HG03066 (cell line): Measurements from ENCODE around the gene SCN3A.

Source experiments
- ATAC-seq: cut with Tn5 transposase; IDR thresholded peaks from one replicate; pipeline ENCODE4 v1.9.1; 2021; ENCODE audit warnings: low read depth; ENCODE audit not compliant: unreplicated experiment

Gene SCN3A

GRCh38 chr2:165058476-165059265 is 145.2 kb downstream of the SCN3A start:
- no peak for ATAC-seq

- no peak for ATAC-seq
Measured at GRCh38 chr2:165057931-165058330, 145.9 kb downstream of the SCN3A start.

- no peak for ATAC-seq
Measured at GRCh38 chr2:165057308-165057707, 146.5 kb downstream of the SCN3A start.

GRCh38 chr2:165056564-165056963 is 147.3 kb downstream of the SCN3A start:
- ATAC-seq = no peak

- ATAC-seq = no peak
Measured at GRCh38 chr2:165055082-165055851, 148.6 kb downstream of the SCN3A start.

- ATAC-seq = no peak
Measured at GRCh38 chr2:165054652-165055051, 149.2 kb downstream of the SCN3A start.

- ATAC-seq = no peak
Measured at GRCh38 chr2:165044505-165045303, 159.1 kb downstream of the SCN3A start.
